Left renal cortex interstitium (tissue), 4 donors: ENCODE results near the gene ARF4. TPM values are rescaled to one million over a fixed set of nuclear protein-coding genes. Genes with fewer than 3 reads are reported as not detected.

ENCODE experiments used
- polyA plus RNA-seq, 4 donors: library from polyadenylated mRNA; unstranded; fragments of 120-200 nt; gene quantifications; one replicate each; pipeline ENCODE4 v1.2.1, GENCODE V29; 2013; ENCODE audit not compliant: insufficient read length in 4 of 4

The ARF4 gene
- polyA plus RNA-seq, 4 donors, result 195 to 263 (median 235) TPM

Other genes with a start within 250 kb of the ARF4 start
- 1 to 10 TPM in 2 of 4 donors, under 1 TPM in 2; 0.89 to 2.3 (median 1.4) TPM for gene DNAH12, start 53.0 kb downstream of the ARF4 start, polyA plus RNA-seq
- gene PDE12, start 41.1 kb downstream of the ARF4 start, polyA plus RNA-seq, result 10 to 100 TPM; 11.9 to 14.5 (median 13.7) TPM
- gene DENND6A, start 95.7 kb upstream of the ARF4 start, polyA plus RNA-seq, result 10 to 100 TPM; 25.3 to 33.7 (median 29.8) TPM
- gene SLMAP, start 159.0 kb upstream of the ARF4 start, polyA plus RNA-seq, result 10 to 100 TPM; 39.5 to 59.4 (median 45.9) TPM